Testis (tissue), 3 donors: ENCODE data around the gene ULK4. TPM values are rescaled to one million over a fixed set of nuclear protein-coding genes. Genes with fewer than 3 reads are reported as not detected.

Experiments used
- DNase-seq: peaks from one replicate; pipeline ENCODE4 v3.0.0-alpha.2; 2019
- H3K27ac ChIP-seq, 2 donors: fragments of 200-600 bp; sonication (generic); one replicate each; pipeline ENCODE4 v1.5.1; 2019
- H3K27me3 ChIP-seq: fragments of 200-600 bp; sonication (generic); one replicate; pipeline ENCODE4 v1.5.1; 2019
- H3K36me3 ChIP-seq: fragments of 200-600 bp; sonication (generic); one replicate; pipeline ENCODE4 v1.5.1; 2017; ENCODE audit warnings: low read depth; ENCODE audit errors: missing control alignments
- H3K4me1 ChIP-seq: fragments of 200-600 bp; sonication (generic); one replicate; pipeline ENCODE4 v1.5.1; 2019
- H3K4me3 ChIP-seq, 2 donors: fragments of 200-600 bp; sonication (generic); one replicate each; pipeline ENCODE4 v1.5.1; 2017 to 2019
- H3K9me3 ChIP-seq: fragments of 200-600 bp; sonication (generic); one replicate; pipeline ENCODE4 v1.5.1; 2017
- CTCF ChIP-seq, 3 experiments: fragments of 450-650 bp in 2 of 3; fragments of 200-600 bp in 1 of 3; sonication (generic) in 1 of 3; IDR thresholded peaks; one replicate each; pipeline ENCODE4 v1.5.1; 2016 to 2019; ENCODE audit warnings: antibody characterized with exemption in 3 of 3, mild to moderate bottlenecking in 2 of 3, moderate library complexity in 1 of 3
- POLR2A ChIP-seq: fragments of 450-650 bp; IDR thresholded peaks from one replicate; pipeline ENCODE4 v1.6.1; 2017; ENCODE audit warnings: antibody characterized with exemption, mild to moderate bottlenecking, moderate library complexity
- WGBS, 2 donors: methylation state at CpG; one replicate each; pipeline ENCODE4 v1.1.5; 2018; 5-methylcytosine and 5-hydroxymethylcytosine counted together
- intact Hi-C: fragments of 100-400 bp; cut with DNase I; formaldehyde crosslinking; loops from one replicate; pipeline ENCODE4 v1.15.1; 2023; ENCODE audit warnings: low total_unique reads
- polyA plus RNA-seq: library from polyadenylated mRNA; stranded (reverse); fragments of 350-450 nt; fragmentation: Illumina TruSeq; extraction: RNeasy Lipid Tissue Mini Kit (QIAGEN cat#74804); gene quantifications from one replicate; pipeline ENCODE4 v1.2.3, GENCODE V29; 2014; ENCODE audit warnings: low read depth, low replicate concordance; ENCODE audit not compliant: insufficient read depth
- total RNA-seq, 2 donors: library from RNA; depleted of rRNA; stranded (reverse); fragments of >200 nt; gene quantifications; one replicate each; pipeline ENCODE4 v1.2.3, GENCODE V29; 2016

Gene ULK4
- total and polyA plus RNA-seq, 3 donors from 2014 or later: 45.7 to 91.6 (median 47.4) TPM

DNA sequence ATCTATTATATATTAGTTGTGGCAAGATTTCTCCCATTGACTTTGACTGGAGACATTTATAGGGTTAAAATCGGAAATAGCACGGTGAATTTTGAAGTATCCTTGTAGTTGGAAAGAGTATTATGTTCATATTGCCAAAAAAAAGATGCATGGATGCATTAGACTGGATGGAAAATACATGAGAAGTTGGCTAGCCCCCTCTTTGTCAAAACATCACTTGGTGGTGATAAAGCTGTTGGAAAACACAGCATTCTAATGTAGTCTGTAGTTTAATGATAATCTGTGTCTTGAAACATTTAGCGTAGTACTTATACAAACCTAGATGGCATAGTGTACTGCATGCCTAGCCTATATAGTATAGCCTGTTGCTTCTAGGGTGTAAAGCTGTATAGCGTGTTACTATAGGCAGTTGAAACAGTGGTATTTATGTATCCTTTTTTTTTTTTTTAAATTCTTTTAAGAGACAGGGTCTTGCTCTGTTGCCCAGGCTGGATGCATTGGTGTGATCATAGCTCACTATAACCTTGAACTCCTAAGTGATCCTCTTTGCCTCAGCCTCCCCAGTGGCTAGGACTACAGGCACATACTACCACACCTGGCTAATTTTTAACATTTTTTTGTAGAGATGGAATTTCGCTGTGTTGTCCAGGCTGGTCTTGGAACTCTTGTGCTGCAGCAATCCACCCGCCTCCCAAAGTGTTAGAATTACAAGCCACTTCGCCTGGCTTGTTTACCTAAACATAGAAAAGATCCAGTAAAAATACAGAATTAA lies 740.8 kb downstream of the ULK4 start:
- WGBS, 2 donors: 82 to 86% methylated on average over 7 of the region's 7 CpGs
- Histone ChIP-seq H3K27ac (no peak overlapping the region), H3K27me3 (no peaks in the 10 kb centered on the region), H3K36me3 (no peaks in the 10 kb centered on the region), H3K4me3 (no peak overlapping the region), H3K9me3 (no peaks in the 10 kb centered on the region), H3K4me1 (peaks cover 6% of the 10 kb centered on the region)
- intact Hi-C loops: no loop called here
- no peak for DNase-seq
- TF ChIP-seq CTCF (IDR thresholded peaks at IDR 0.05) (no peak), POLR2A (no peak)

DNA sequence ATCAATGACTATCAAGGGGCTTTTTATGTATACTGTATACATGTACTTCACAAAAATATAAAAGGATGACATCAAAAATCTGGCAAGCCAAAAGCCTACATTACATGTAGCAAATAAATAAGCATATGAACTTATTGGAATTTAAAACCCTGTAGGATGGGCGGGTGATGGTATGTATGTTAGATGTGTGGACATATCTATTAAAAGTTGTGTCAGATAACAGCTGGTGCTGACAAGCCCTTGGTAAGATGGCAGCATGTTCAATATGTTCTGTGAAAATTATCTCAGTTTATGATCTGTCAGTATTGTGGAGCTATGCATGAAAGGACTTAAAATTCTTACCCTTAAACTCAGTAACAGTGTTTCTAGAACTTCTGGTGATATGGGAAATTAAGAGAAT lies 742.5 kb downstream of the ULK4 start:
- no peak overlapping the region for H3K4me3 ChIP-seq
- no peak for DNase-seq
- no peaks in the 10 kb centered on the region for H3K27me3 ChIP-seq
- intact Hi-C loops: no loop called here
- H3K9me3 ChIP-seq: no peaks in the 10 kb centered on the region
- H3K4me1 ChIP-seq: peaks cover 6% of the 10 kb centered on the region
- 95 to 100% methylated on average over 1 of the region's 1 CpG for WGBS, 2 donors
- H3K27ac ChIP-seq: no peak overlapping the region
- H3K36me3 ChIP-seq: no peaks in the 10 kb centered on the region
- TF ChIP-seq CTCF (IDR thresholded peaks at IDR 0.05) (no peak), POLR2A (no peak)

GRCh38 chr3:41216993-41217392 lies 744.9 kb downstream of the ULK4 start:
- no peaks in the 10 kb centered on the region for H3K36me3 ChIP-seq
- DNase-seq: no peak
- no peaks in the 10 kb centered on the region for H3K4me1 ChIP-seq
- no peaks in the 10 kb centered on the region for H3K9me3 ChIP-seq
- WGBS, 2 donors: 45 to 53% methylated on average over 1 of the region's 1 CpG
- no peaks in the 10 kb centered on the region for H3K27me3 ChIP-seq
- intact Hi-C loops: no loop called here
- no peak overlapping the region for H3K27ac ChIP-seq
- no peak overlapping the region for H3K4me3 ChIP-seq
- no peak for TF ChIP-seq CTCF (IDR thresholded peaks at IDR 0.05)
- no peak for TF ChIP-seq POLR2A

GRCh38 chr3:41216422-41216821 lies 745.5 kb downstream of the ULK4 start:
- no peaks in the 10 kb centered on the region for H3K9me3 ChIP-seq
- no peak for DNase-seq
- H3K27me3 ChIP-seq: no peaks in the 10 kb centered on the region
- H3K27ac ChIP-seq: no peak overlapping the region
- H3K36me3 ChIP-seq: no peaks in the 10 kb centered on the region
- intact Hi-C loops: no loop called here
- H3K4me1 ChIP-seq: no peaks in the 10 kb centered on the region
- no peak for TF ChIP-seq CTCF (IDR thresholded peaks at IDR 0.05)
- H3K4me3 ChIP-seq: no peak overlapping the region
- WGBS, 2 donors: 77 to 88% methylated on average over 2 of the region's 2 CpGs

DNA sequence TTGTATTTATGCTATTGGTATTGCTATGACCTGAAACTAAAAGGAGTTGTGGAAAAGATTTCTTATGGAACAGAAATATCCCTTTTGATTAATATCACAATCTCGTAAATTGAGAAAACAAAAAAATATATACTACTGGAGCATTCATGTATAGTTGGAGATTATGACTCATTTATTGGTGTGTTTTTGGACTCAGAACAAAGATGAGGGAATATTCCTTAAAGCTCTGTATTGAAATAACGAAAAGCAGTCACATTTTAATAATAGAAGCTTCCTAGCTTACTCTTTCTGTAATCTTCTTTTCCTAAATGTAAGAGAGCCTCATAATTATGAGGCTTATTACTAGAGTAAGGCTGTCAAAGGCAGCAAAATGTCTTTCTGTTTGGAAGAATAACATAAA lies 748.3 kb downstream of the ULK4 start:
- Histone ChIP-seq H3K9me3 (no peaks in the 10 kb centered on the region), H3K4me1 (peaks cover 6% of the 10 kb centered on the region), H3K27ac (no peak overlapping the region), H3K27me3 (no peaks in the 10 kb centered on the region), H3K36me3 (no peaks in the 10 kb centered on the region), H3K4me3 (no peak overlapping the region)
- 80 to 81% methylated on average over 2 of the region's 2 CpGs for WGBS, 2 donors
- TF ChIP-seq CTCF (IDR thresholded peaks at IDR 0.05): no peak
- no peak for TF ChIP-seq POLR2A
- intact Hi-C loops: no loop called here
- DNase-seq: no peak
